Liver (tissue), 9 donors: Measurements from ENCODE around the gene SYCP2L. TPM values are rescaled to one million over a fixed set of nuclear protein-coding genes. Genes with fewer than 3 reads are reported as not detected.

Source experiments
- DNase-seq: peaks from one replicate; pipeline ENCODE4 v3.0.0-alpha.2; 2017; ENCODE audit warnings: low spot score
- H3K27ac ChIP-seq, 2 donors: one replicate each; pipeline ENCODE4 v1.7.0; 2013; ENCODE audit warnings: inconsistent platforms in 2 of 2, low read length in 2 of 2, control low read depth in 1 of 2, low read depth in 1 of 2, mild to moderate bottlenecking in 1 of 2
- H3K27me3 ChIP-seq, 4 donors: one replicate each; pipeline versions ENCODE4 v1.6.1 to v1.7.0; 2013; ENCODE audit warnings: low read length in 3 of 4, inconsistent platforms in 1 of 4, mild to moderate bottlenecking in 1 of 4, moderate library complexity in 1 of 4; ENCODE audit not compliant: control insufficient read depth in 4 of 4, insufficient read depth in 4 of 4
- H3K36me3 ChIP-seq, 4 donors: one replicate each; pipeline versions ENCODE4 v1.6.1 to v1.7.0; 2013; ENCODE audit warnings: low read length in 3 of 4, mild to moderate bottlenecking in 3 of 4, low read depth in 1 of 4, moderate library complexity in 1 of 4; ENCODE audit not compliant: control insufficient read depth in 4 of 4, insufficient read depth in 3 of 4
- H3K4me1 ChIP-seq, 4 donors: one replicate each; pipeline versions ENCODE4 v1.6.1 to v1.7.0; 2013; ENCODE audit warnings: low read length in 3 of 4, mild to moderate bottlenecking in 3 of 4, moderate library complexity in 1 of 4; ENCODE audit not compliant: control insufficient read depth in 4 of 4, insufficient read depth in 4 of 4
- H3K4me3 ChIP-seq, 3 donors: one replicate each; pipeline versions ENCODE4 v1.6.1 to v1.7.0; 2013; ENCODE audit warnings: low read length in 3 of 3, control low read depth in 1 of 3, low read depth in 1 of 3, mild to moderate bottlenecking in 1 of 3
- H3K9ac ChIP-seq, 2 donors: one replicate each; pipeline ENCODE4 v1.7.0; 2013; ENCODE audit warnings: low read length in 2 of 2, mild to moderate bottlenecking in 2 of 2, moderate library complexity in 2 of 2, control low read depth in 1 of 2, low read depth in 1 of 2
- H3K9me3 ChIP-seq, 4 donors: one replicate each; pipeline versions ENCODE4 v1.6.1 to v1.7.0; 2013; ENCODE audit warnings: low read length in 3 of 4; ENCODE audit not compliant: control insufficient read depth in 4 of 4
- ATF3 ChIP-seq: IDR thresholded peaks from 2 replicates; pipeline ENCODE4 v1.6.1; 2016; ENCODE audit warnings: antibody characterized with exemption
- CTCF ChIP-seq: fragments of 150-350 bp; IDR thresholded peaks from 2 replicates; pipeline ENCODE4 v1.5.1; 2017; ENCODE audit warnings: improper control_type of control experiment, low read depth, low read length; ENCODE audit not compliant: missing input control
- EGR1 ChIP-seq, 2 donors: IDR thresholded peaks; 2 replicates each; pipeline ENCODE4 v1.6.1; 2016 to 2018; ENCODE audit warnings: antibody characterized with exemption in 2 of 2, low read depth in 2 of 2
- FOXA1 ChIP-seq: IDR thresholded peaks from 2 replicates; pipeline ENCODE4 v1.6.1; 2016; ENCODE audit warnings: antibody characterized with exemption
- FOXA2 ChIP-seq: IDR thresholded peaks from 2 replicates; pipeline ENCODE4 v1.6.1; 2016; ENCODE audit warnings: antibody characterized with exemption
- GABPA ChIP-seq, 2 donors: IDR thresholded peaks in 1 of 2; conservative IDR thresholded peaks in 1 of 2; 2 replicates each; pipeline ENCODE4 v1.6.1; 2016; ENCODE audit warnings: antibody characterized with exemption in 2 of 2, mild to moderate bottlenecking in 1 of 2, moderate library complexity in 1 of 2
- HNF4A ChIP-seq, 2 donors: conservative IDR thresholded peaks; 2 replicates each; pipeline ENCODE4 v1.6.1; 2016; ENCODE audit warnings: antibody characterized with exemption in 2 of 2, mild to moderate bottlenecking in 2 of 2
- JUND ChIP-seq, 2 donors: IDR thresholded peaks; 2 replicates each; pipeline ENCODE4 v1.6.1; 2016; ENCODE audit warnings: antibody characterized with exemption in 2 of 2
- NR2F2 ChIP-seq: IDR thresholded peaks from 2 replicates; pipeline ENCODE4 v1.6.1; 2016; ENCODE audit warnings: antibody characterized with exemption
- RAD21 ChIP-seq, 2 donors: IDR thresholded peaks; 2 replicates each; pipeline ENCODE4 v1.6.1; 2016; ENCODE audit warnings: antibody characterized with exemption in 2 of 2, mild to moderate bottlenecking in 2 of 2
- SP1 ChIP-seq: IDR thresholded peaks from 2 replicates; pipeline ENCODE4 v1.6.1; 2018; ENCODE audit warnings: antibody characterized with exemption, mild to moderate bottlenecking
- YY1 ChIP-seq: IDR thresholded peaks from 2 replicates; pipeline ENCODE4 v1.6.1; 2016; ENCODE audit warnings: antibody characterized with exemption, mild to moderate bottlenecking
- WGBS: extraction: QIAGEN DNeasy Blood & Tissue Kit; methylation state at CpG from one replicate; pipeline ENCODE4 v1.1.7; 2013; 5-methylcytosine and 5-hydroxymethylcytosine counted together
- polyA plus RNA-seq, 2 donors: library from polyadenylated mRNA; stranded (reverse) in 1 of 2; unstranded in 1 of 2; fragments of 200-250 nt in 1 of 2; fragments of >200 nt in 1 of 2; fragmentation: Nextera tagmentation in 1 of 2; extraction: Ambion mirVana in 1 of 2; gene quantifications; one replicate each; pipeline versions ENCODE4 v1.2.1 to v1.2.3, GENCODE V29; 2013 to 2015
- total RNA-seq, 2 donors: library from RNA; depleted of rRNA; stranded (reverse); fragments of >200 nt; gene quantifications; one replicate each; pipeline ENCODE4 v1.2.3, GENCODE V29; 2014
- TF ChIP-seq, protein P1 (sequence below): IDR thresholded peaks from 2 replicates; pipeline ENCODE4 v1.6.1; 2016; ENCODE audit warnings: antibody characterized with exemption, mild to moderate bottlenecking
- TF ChIP-seq, protein P2 (sequence below): IDR thresholded peaks from 2 replicates; pipeline ENCODE4 v1.6.1; 2016; ENCODE audit warnings: antibody characterized with exemption
- donor health status: healthy.
- donor health status: healthy.
- donor health status: healthy.
- donor health status: healthy.
- donor health status: healthy.

SYCP2L gene
- total and polyA plus RNA-seq, 4 donors = 0.28 to 0.33 TPM; not detected in 2

GRCh38 chr6:11012976-11013720, 126.3 kb downstream of the SYCP2L start:
- peaks cover 7 to 34% (median 22%) of the 10 kb centered on the region in 4 donors for H3K4me1 ChIP-seq
- H3K27ac ChIP-seq = no peak overlapping the region
- H3K4me3 ChIP-seq = no peak overlapping the region
- H3K27me3 ChIP-seq = no peaks in the 10 kb centered on the region
- no peak for DNase-seq
- WGBS = 92% methylated on average over 5 of the region's 5 CpGs
- no peaks in the 10 kb centered on the region for H3K36me3 ChIP-seq
- TF ChIP-seq CTCF = no peak
- no peaks in the 10 kb centered on the region for H3K9me3 ChIP-seq
- no peak overlapping the region for H3K9ac ChIP-seq

DNA sequence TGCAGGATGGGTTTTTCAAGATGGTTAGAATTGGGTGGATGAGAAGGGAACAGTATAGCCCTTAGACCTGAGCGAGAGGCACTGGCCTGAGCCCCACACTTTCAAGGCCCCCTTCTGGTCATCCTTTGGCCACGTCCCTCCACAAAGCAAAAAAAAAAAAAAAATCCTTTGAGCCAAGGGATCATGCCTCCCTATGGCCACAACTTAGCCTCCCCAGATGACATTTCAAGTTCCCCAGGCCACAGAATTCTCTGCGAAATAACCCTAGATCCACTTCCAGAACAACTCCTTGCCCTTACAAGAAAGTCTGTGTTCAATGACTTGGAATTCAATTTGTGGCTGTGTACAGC, 126.8 kb downstream of the SYCP2L start:
- no peaks in the 10 kb centered on the region for H3K27me3 ChIP-seq
- no peak overlapping the region for H3K27ac ChIP-seq
- TF ChIP-seq RAD21 (IDR thresholded peaks at IDR 0.05) = no peak
- no peak for TF ChIP-seq ATF3
- no peak for TF ChIP-seq EGR1 (IDR thresholded peaks at IDR 0.05; ENCODE audit: low read depth in 2 of 2)
- no peak for TF ChIP-seq NR2F2
- no peak for TF ChIP-seq GABPA (IDR thresholded peaks at IDR 0.05 in 1 of 2, conservative IDR thresholded peaks at IDR 0.05 in 1 of 2)
- TF ChIP-seq, protein P1, sequence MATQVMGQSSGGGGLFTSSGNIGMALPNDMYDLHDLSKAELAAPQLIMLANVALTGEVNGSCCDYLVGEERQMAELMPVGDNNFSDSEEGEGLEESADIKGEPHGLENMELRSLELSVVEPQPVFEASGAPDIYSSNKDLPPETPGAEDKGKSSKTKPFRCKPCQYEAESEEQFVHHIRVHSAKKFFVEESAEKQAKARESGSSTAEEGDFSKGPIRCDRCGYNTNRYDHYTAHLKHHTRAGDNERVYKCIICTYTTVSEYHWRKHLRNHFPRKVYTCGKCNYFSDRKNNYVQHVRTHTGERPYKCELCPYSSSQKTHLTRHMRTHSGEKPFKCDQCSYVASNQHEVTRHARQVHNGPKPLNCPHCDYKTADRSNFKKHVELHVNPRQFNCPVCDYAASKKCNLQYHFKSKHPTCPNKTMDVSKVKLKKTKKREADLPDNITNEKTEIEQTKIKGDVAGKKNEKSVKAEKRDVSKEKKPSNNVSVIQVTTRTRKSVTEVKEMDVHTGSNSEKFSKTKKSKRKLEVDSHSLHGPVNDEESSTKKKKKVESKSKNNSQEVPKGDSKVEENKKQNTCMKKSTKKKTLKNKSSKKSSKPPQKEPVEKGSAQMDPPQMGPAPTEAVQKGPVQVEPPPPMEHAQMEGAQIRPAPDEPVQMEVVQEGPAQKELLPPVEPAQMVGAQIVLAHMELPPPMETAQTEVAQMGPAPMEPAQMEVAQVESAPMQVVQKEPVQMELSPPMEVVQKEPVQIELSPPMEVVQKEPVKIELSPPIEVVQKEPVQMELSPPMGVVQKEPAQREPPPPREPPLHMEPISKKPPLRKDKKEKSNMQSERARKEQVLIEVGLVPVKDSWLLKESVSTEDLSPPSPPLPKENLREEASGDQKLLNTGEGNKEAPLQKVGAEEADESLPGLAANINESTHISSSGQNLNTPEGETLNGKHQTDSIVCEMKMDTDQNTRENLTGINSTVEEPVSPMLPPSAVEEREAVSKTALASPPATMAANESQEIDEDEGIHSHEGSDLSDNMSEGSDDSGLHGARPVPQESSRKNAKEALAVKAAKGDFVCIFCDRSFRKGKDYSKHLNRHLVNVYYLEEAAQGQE = no peak
- no peak for TF ChIP-seq FOXA1
- no peak for TF ChIP-seq JUND (IDR thresholded peaks at IDR 0.05)
- H3K36me3 ChIP-seq = no peaks in the 10 kb centered on the region
- no peak overlapping the region for H3K9ac ChIP-seq
- 82% methylated on average over 3 of the region's 3 CpGs for WGBS
- no peak for DNase-seq
- no peak overlapping the region for H3K4me3 ChIP-seq
- H3K4me1 ChIP-seq = peaks cover 3 to 28% (median 17%) of the 10 kb centered on the region in 4 donors
- H3K9me3 ChIP-seq = no peaks in the 10 kb centered on the region

DNA sequence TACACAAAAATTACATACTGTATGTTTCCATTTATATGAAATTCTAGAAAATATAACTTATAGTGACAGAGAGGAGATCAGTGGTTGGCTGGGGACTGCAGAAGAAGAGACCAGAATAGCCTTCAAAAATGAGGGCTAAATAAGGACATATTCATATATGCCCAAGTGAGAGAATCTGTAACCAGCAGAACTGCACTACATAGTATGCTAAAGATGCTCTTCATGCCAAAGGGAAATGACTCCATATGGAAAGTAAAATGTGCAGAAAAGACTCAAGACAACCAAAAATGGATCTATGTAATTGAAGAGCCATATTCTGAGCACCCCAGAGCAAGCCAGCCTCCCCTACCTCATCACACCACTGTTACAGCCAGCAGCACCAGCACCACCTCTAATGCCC, 128.2 kb downstream of the SYCP2L start:
- H3K27ac ChIP-seq = no peak overlapping the region
- no peak for DNase-seq
- no peak overlapping the region for H3K9ac ChIP-seq
- H3K4me1 ChIP-seq = peaks cover 4 to 23% (median 14%) of the 10 kb centered on the region in 4 donors
- H3K36me3 ChIP-seq = no peaks in the 10 kb centered on the region
- no peak overlapping the region for H3K4me3 ChIP-seq
- no peaks in the 10 kb centered on the region for H3K27me3 ChIP-seq
- H3K9me3 ChIP-seq = no peaks in the 10 kb centered on the region
- no peak for TF ChIP-seq FOXA2
- TF ChIP-seq SP1 = no peak
- no peak for TF ChIP-seq CTCF
- no peak for TF ChIP-seq RAD21 (IDR thresholded peaks at IDR 0.05)
- TF ChIP-seq, protein P1 = no peak
- TF ChIP-seq HNF4A (conservative IDR thresholded peaks at IDR 0.05) = no peak
- TF ChIP-seq YY1 = no peak
- TF ChIP-seq, protein P2, sequence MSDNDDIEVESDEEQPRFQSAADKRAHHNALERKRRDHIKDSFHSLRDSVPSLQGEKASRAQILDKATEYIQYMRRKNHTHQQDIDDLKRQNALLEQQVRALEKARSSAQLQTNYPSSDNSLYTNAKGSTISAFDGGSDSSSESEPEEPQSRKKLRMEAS = no peak
